ENCODE results near the gene B3GNT5.

DNA sequence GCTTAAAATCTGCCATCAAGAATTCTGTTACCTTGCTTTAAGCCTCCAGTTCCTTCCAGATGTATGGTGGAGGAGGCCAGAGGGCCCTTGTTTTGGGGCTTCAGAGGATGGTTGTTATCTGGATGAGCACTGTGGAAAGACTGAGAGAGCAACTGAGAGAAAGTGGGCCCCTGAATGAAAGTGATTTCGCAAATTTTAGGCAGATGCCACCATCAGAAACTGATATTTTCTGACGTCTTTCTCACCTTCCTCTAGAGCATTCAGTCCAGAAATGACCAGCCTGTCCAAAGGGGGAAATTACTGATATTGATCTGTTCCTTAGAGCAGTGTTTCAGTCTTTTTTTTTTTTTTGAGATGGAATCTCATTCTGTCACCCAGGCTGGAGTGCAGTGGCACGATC lies 13.4 kb downstream of the B3GNT5 start:
- TF ChIP-seq CTCF (IDR thresholded peaks at IDR 0.05) = no peak
- TF ChIP-seq POLR2A (IDR thresholded peaks at IDR 0.05) = no peak
- no peak for TF ChIP-seq POLR2AphosphoS5 (IDR thresholded peaks at IDR 0.05; ENCODE audit: insufficient read depth in 1 of 2, low read depth in 1 of 2)
